ENCODE measurements around the gene LITAF.

GRCh38 chr16:11542069-11542744, 44.5 kb downstream of the LITAF start:
- TF ChIP-seq CTCF (conservative IDR thresholded peaks at IDR 0.05; ENCODE audit: low read length), result no peak
- no peak for TF ChIP-seq EZH2phosphoT487 (IDR thresholded peaks at IDR 0.05; ENCODE audit: borderline replicate concordance, low read depth, low read length)
